ENCODE measurements around the gene NDUFB8.

DNA sequence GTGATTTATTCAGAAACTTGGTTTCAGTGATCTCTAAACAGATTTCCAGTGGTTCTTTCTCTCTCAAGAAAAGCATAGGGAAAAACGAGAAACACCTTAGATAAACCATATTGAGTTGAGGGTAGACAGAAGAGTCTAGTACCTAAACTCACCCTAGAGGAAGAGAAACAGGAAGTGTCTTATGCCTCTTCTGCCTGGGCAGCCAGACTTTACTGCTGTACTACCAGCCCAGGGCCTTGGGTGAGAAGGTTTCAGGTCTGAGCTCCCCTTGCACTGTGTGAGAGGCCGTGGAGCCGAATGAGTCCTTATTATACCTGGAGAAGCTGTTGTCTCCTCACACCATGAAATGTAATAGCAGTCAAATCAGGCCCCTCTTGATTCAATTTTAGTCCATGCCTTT lies 24.3 kb upstream of the NDUFB8 start:
- TF ChIP-seq CTCF (conservative IDR thresholded peaks at IDR 0.05; ENCODE audit: low read depth, low read length) (no peak), EZH2 (IDR thresholded peaks at IDR 0.05; ENCODE audit: low read length, unreplicated experiment) (no peak), EZH2phosphoT487 (IDR thresholded peaks at IDR 0.05; ENCODE audit: borderline replicate concordance, low read length) (no peak)

Data from PC-3 (cell line).